EH (cell line): ENCODE data around the gene NDUFS7.

Source experiments
- DNase-seq: peaks from one replicate; pipeline ENCODE4 v3.0.0-alpha.2; 2015; ENCODE audit warnings: low read depth

NDUFS7 gene

GRCh38 chr19:1386945-1387683 is 3.4 kb downstream of the NDUFS7 start:
- no peak for DNase-seq

DNA sequence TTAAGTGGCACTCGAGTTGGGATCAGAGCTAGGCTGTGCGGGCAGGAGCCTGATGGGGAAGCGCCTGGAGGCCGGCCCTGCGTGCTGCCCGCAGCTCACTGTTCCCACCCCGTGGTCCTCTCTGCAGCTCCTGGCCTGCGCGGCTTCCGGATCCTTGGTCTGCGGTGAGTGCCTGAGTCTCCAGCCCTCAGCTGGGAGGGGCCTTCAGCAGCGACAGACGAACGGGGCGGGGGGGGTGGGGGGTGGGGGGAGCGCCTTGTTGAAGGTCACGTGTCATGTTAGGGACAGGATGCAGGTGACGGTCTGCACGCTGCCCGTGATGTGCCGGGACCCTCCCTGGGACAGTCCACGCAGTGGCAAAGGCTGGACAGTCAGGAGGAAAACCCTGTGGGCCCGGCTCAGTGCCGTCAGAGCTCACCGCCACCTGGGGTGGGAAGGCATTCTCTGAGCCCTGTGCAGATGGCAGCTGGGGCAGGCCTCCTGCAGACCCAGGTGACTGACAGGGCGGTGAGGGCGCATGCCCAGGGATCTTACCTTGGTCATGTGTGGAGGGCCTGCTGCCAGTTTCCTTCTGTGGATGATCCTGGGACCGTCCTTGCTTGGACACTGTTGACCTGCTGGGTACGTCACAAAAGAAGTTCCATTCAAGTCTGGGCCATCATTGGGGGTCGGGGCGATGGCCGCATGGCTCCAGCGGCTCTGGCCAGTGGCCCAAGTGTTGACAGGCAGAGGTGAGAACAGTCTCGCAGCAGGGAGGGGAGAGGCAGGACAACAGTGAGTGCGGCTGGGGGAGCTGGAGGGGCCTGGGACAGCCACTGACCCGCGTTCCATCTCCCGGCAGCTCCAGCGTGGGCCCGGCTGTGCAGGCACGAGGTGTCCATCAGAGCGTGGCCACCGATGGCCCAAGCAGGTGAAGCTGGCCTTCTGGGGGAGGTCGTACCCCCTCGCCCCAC is 4.3 kb downstream of the NDUFS7 start:
- no peak for DNase-seq

- no peak for DNase-seq
Measured at GRCh38 chr19:1388637-1389026, 4.9 kb downstream of the NDUFS7 start.

DNA sequence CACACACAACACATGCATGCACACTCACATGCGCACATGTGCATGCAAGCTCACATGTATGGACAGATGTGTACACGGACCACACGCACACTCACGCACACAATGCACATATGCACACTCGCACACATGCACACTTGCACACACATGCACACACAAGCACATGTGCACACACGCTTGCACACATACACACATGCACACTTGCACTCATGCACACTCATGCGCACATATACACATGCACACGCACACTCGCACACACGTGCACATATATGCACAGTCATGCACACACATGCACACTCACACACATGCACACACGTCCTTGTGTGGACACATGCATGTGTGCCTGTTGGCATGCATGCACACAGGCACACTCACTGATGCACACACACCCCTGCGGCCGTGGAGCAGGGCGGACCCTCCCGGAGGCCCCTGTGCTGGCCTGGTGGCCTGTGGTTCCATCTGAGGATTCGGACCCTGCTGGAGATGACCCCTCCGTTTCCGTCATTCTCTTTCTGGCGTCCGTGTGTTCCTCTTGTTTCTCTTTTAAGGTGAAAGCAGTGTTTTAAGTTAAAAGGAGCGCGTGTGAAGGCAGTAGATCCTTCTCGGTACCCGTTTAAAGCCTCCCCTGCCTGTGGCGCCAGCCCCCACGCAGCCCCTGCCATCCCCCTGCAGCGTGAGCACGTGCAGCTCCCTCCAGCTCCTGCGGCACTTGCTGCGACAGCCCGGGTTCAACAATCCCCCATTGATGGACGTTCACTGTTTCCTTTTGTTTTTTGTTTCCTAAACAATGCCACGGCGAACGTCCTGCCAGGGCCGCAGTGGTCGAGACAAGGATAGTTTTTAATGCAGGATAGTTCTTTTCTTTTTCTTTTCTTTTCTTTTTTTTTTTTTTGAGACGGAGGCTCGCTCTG is 5.6 kb downstream of the NDUFS7 start:
- no peak for DNase-seq

DNA sequence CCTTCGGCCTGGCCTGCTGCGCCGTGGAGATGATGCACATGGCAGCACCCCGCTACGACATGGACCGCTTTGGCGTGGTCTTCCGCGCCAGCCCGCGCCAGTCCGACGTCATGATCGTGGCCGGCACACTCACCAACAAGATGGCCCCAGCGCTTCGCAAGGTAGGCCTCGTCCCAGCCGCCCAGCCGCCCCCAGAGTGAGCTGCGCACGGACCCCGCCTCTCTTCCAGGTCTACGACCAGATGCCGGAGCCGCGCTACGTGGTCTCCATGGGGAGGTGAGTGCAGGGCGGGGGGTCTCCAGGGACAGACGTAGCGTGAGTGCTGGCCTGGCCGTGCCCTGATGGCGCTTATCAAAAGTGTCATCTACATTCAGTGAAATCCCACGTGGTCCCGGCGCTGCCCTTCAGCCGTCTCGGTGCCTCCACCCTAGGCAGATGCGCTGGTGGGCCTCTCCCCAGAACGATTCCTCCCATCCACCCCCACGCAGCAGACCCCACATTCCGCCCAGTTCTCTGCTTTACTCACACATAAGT is 7.2 kb downstream of the NDUFS7 start:
- DNase-seq, result no peak

GRCh38 chr19:1392407-1392806 is 8.7 kb downstream of the NDUFS7 start:
- DNase-seq, result no peak

GRCh38 chr19:1392939-1393530 is 9.3 kb downstream of the NDUFS7 start:
- no peak for DNase-seq

DNA sequence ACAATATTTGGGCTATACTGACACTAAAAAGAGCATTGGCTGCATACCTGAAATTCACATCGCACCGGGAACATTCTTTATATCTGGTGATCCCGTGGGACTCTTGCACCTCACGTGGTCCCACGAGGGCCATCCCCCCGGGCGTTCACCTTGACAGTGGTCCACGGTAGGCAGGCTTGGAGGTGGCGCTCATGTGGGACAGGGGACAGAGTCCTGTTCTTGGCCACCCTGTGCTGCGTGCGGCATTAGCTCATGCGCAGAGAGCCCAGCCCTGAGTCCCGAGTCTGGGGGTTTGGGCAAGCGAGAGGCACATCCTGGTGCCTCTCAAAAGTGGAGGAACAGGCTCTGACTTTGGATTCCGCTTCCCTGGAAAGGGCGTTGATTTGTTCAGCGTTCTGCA is 10.1 kb downstream of the NDUFS7 start:
- no peak for DNase-seq

- no peak for DNase-seq
Measured at GRCh38 chr19:1394252-1395193, 10.8 kb downstream of the NDUFS7 start.

- no peak for DNase-seq
Measured at GRCh38 chr19:1395194-1396018, 11.7 kb downstream of the NDUFS7 start.

- DNase-seq, result no peak
Measured at GRCh38 chr19:1396019-1396767, 12.5 kb downstream of the NDUFS7 start.

- DNase-seq, result no peak
Measured at GRCh38 chr19:1396768-1397679, 13.3 kb downstream of the NDUFS7 start.

DNA sequence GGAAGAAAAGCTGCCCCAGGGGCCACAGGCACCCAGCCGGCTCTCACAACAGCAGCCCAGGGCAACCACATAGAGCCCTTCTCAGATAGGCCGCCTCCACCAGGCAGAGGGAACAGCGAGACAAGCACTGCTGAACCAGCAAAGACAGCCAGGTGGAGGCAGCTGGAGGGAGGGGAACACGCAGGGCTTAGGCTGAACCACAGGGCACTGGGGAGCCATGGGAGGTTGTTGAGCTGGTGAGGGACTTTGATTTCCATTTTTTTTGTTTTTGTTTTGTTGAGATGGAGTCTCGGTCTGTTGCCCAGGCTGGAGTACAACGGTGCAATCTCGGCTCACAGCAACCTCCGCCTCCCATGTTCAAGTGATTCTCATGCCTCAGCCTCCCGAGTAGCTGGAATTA is 14.1 kb downstream of the NDUFS7 start:
- DNase-seq, result no peak

DNA sequence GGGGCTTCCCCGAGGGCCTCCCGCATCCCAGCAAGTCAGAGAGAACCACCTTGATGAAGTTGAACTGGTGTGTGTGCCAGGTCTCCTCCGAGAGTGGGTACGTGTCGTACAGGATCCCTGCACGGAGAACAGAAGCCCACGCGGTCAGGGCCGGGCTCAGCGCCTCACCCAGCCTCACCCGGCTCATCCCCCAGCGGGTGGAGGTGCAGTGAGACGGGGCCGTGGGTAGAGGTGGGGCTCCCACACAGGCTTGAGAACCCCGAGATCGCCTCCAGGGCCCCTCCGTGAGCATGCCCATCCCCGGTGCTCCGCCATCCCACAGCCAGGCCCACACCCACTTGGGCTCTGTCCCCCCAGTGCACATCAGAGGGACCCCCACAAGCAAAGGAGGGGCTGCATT is 15.4 kb downstream of the NDUFS7 start:
- DNase-seq, result no peak

DNA sequence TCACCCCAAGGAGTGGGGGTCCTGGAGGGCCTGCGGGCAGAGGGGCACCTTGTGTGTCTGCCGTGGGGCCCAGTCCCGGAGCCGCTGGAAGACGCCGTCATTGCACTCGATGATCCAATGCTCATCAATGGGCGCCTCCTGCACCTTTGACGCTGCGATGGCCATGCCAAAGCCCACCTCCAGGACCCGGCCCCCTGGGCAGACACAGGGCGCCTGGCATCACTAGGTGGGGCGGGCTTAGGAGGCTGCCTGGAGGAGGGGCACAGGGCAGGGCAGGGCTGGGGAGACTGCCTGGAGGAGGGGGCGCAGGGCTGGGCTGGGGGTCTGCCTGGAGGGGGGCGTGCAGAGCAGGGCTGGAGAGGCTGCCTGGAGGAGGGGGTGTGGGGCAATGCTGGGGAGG is 16.0 kb downstream of the NDUFS7 start:
- DNase-seq, result no peak

DNA sequence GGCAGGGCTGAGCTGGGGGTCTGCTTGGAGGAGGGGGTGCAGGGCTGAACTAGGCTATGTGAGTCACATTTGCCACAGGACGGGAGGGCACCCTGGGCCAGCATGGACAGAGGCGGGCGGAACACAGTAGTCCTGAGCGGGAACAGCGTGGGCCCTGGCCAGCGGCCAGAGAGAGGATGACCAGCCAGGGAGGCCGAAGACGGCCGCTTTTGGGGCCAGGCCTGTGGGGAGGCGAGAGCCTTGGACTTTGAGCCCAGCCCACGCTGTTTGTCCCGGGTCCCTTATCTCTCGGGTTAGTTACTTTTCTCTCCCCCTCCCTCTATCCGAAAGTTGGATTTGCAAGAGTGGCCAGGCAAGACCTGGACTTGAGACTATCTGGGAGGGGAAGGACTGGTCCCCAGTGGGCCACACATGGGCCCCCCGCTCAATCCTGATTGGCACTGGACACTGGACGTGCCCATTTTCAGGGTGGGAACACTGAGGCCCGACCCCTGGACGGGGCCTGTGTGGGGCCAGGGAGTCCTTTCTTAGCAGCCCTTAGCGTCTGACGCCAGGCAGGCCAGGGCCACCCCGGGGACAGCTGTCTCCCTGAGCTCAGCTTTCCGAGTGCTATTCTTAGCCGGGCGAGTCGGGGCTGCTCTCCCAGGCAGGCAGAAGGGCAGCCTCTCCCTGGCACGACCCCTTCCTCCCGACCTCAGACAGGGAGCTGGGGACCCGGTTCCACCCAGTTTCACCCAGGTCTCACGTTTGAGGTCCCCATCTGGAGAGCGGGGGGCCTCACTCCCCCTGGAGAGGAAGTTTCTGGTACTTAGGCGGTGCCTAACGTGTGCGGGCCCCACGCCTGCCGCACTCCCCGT is 16.8 kb downstream of the NDUFS7 start:
- DNase-seq, result peak; percentile 53
